Posterior vena cava (tissue), 2 donors: ENCODE results near the gene NAA35. TPM values are rescaled to one million over a fixed set of nuclear protein-coding genes. Genes with fewer than 3 reads are reported as not detected.
"Not testable (repeated sequence)": the region's sequence is repeated elsewhere in the genome, so short reads cannot be mapped to it uniquely, and the experiment has no call there.

Source experiments
- DNase-seq: peaks from one replicate; pipeline ENCODE4 v3.0.0-alpha.2; 2020; ENCODE audit warnings: low spot score
- intact Hi-C, 2 donors: fragments of 100-400 bp; cut with DNase I; formaldehyde crosslinking; loops; one replicate each; pipeline versions ENCODE4 v1.14.1 to v1.14.2; 2022 to 2023
- total RNA-seq, 2 donors: library from RNA; stranded (reverse); fragmentation: NEBNext Ultra II Directional; extraction: Animal tissue kit (Norgen Biotek cat#: 25700); gene quantifications; one replicate each; pipeline ENCODE4 v1.2.1, GENCODE V29; 2021
- donor health status: DM: yes; HTN: yes; CAD: no.
- donor health status: DM: yes; HTN: yes; CAD: no.

NAA35 gene
- total RNA-seq, 2 donors from 2014 or later = 15.7 to 25.7 TPM

DNA sequence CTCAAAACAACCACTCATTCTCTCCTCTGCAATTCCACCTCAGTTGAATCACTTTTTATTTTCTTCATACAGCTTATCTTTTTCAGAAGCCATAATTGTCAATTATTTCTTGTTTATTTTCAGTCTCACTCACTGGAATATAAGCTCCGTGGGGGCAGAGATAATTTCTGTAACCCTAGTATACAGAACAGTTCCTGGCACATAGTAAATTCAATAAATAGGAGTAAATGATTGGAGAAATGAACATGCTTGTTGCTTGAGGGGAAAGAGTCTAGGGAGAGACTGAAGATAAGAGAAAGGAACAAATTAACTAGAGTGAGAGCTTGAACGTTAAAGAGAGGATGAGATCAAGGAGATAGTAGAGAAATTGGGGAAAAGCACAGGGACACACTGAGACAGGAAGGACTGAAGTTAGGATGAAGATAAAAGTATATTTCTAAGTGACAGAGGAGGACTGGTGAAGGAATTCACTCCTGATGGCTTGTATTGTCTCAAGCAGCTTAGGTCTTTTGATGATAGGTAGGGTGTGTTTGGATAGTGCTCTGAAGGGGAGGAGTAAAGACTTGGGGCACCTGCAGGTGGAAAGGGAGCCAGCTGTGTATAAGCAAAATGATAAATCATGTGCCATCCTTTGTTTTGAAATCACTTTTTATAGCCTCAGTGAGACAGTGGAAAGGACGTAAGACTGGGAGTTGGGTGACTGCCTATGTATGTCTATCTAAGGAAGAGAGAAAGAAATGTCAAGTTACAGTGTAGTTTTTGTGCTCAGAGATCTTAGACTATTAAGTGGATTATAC is 2.2 kb downstream of the NAA35 start:
- intact Hi-C loops = no loop called here

GRCh38 chr9:85943757-85944430 is 2.9 kb downstream of the NAA35 start:
- intact Hi-C loops = no loop called here
- DNase-seq = no peak

More for the DNA sequence above, 2.2 kb downstream of the NAA35 start:
- no peak for DNase-seq

DNA sequence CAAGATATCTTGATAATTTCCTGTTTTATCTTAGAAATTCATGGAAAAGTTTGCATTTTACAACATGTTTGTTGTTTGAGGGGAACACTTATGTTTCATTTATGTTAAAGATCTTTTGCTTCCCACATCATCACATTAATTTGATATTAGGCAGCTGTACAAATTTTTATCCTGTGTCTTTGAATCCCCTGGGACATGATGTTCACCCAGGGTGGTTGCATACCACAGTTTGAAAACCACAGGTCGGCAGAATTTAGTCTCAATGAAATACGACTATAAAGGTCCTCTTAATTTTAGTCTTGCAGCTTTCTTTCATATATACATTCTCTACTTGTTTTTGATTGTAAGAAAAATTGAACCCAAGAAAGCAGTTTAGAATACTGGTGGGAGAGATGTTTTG is 3.7 kb downstream of the NAA35 start:
- no peak for DNase-seq
- intact Hi-C loops = no loop called here

DNA sequence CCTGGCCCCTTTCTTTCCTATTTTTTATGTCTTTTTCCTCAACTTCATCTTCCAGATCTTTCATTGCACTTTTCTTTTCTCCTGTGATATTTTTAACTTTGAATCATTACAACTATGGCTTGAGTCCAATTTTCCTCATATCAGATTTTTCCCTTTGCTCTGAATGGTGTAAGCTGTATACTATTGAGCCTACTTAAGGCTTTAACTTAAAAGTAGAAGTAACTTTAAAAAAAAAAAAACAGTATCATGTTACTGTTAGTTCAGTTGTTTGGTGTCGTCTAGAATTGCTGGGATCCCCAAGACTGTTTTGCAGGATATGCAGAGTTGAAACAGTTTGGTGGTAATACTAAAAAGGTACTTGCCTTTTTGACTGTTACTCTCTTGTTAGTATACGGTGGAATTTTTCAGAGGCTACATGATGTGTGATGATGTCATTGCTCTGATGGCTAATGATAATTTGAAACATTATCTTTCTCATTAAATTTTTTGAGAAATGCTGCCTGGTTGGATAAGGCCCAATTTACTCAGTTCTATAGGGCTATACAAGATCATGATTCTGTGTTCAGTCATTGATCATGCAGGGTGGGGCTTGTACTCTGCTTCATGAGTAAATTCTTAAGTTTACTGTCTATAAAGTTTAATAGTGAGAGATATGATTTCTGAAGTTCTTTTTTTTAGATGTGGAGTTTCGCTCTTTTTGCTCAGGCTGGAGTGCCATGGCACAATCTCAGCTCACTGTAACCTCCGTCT is 8.8 kb downstream of the NAA35 start:
- no peak for DNase-seq
- intact Hi-C loops = no loop called here

- intact Hi-C loops = loop anchor here in 1 of 2 donors (2.0 kb wide), 1 partner anchor 69 kb away; no protein-coding TSS in a partner anchor
- DNase-seq = no peak
Measured at GRCh38 chr9:85959955-85960354, 19.0 kb downstream of the NAA35 start.

DNA sequence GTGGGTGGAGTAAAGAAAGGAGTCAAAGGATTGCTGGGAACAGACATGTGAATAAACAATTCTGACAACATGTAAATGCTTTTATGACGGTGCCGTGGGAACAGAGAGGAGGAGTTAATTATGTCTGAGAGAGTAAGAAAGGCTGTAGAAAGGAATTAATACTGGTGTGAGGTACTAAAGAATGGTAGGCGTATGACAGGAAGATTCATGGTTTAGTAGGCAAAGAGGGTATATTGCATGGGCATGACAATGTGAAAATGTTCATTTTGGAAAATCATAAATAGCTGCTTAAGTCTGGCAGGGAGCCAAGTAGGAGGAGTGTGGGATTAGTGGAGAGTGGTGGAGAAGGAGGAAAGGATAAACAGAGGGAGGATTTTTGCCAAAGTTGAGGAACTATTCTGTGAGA is 19.7 kb downstream of the NAA35 start:
- intact Hi-C loops = loop anchor here in 1 of 2 donors (2.0 kb wide), 1 partner anchor 68 kb away; no protein-coding TSS in a partner anchor
- no peak for DNase-seq

DNA sequence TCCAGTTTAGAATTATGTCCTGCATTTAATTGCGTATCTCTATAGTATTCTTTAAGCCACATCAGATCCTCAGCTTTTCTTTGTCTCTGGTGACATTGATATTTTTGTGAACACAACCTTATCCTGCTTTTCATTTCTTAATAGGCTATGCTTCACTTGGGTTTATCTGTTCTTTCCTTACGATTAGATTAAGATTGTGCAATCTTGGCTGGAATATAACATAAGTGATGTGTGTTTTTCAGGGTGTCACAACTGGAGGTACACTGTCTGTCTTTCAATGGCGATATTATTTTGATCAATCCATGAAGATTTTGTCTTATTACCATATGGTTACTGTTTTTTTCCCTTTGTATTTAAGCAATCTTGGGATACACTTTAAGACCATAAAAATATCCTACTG is 23.6 kb downstream of the NAA35 start:
- intact Hi-C loops = no loop called here
- no peak for DNase-seq

GRCh38 chr9:85964949-85965348 is 24.0 kb downstream of the NAA35 start:
- no peak for DNase-seq
- intact Hi-C loops = no loop called here

DNA sequence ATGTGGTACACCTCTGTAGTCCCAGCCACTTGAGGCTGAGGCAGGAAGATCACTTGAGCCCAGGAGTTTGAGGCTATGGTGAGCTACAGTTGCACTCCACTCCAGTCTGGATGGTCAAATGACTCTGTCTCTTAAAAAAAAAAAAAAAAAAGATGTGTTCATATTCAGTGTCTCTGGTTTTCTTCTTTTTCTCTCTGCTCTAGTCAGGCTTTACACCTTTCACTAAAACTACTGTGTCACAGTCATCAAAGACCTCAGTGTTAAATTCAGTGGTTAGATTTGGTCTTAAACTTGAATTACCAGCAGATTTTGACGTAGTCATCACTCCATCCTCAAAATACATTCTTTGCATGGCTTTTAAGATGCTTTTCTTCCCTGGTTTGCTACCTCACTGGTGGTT is 28.8 kb downstream of the NAA35 start:
- DNase-seq = no peak
- intact Hi-C loops = no loop called here

GRCh38 chr9:85971731-85972130 is 30.8 kb downstream of the NAA35 start:
- DNase-seq = no peak
- intact Hi-C loops = no loop called here

- intact Hi-C loops = no loop called here
- DNase-seq = no peak
Measured at GRCh38 chr9:85973238-85973637, 32.3 kb downstream of the NAA35 start.

- intact Hi-C loops, DNase-seq: not testable (repeated sequence)
Measured at GRCh38 chr9:85974055-85974547, 33.2 kb downstream of the NAA35 start.

DNA sequence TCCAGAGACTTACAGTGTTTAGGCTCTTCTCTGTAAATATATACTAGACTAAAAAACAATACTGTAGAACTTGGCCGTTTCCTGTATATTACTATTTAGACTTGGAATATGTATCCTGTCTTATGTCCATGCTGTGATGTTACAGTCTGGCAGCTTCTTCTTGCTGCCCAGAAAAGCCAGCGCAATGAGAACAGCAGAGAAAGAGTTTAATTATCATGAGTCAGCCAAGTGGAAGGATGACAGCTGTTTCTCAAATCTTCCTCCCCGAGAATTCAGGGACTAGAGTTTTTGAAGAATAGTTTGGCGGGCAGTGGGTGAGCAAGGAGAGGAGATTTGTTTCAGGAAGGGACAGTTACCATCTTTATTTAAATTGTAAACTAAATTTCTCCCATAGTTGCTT is 37.5 kb downstream of the NAA35 start:
- intact Hi-C loops = no loop called here
- no peak for DNase-seq

GRCh38 chr9:85981369-85981768 is 40.4 kb downstream of the NAA35 start:
- intact Hi-C loops = no loop called here
- DNase-seq = no peak

DNA sequence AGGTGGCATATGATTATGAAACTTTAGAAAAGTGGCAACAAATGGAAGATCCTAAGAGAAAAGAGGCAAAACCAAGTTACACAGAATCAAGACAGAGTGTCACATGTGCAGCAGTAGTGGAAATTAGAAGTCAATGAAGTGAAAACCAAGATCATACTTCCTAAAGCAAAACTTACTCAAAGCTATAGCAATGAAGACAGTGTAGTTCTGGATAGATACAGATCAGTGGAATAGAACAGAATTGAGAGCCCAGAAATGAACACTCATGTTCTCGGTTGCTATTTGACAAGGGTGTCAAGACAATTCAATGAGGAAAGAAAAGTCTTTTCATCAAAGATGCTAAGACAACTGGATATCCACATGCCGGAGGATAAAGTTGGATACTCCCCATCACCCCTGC is 43.5 kb downstream of the NAA35 start:
- DNase-seq = no peak
- intact Hi-C loops = no loop called here

- DNase-seq = no peak
- intact Hi-C loops = no loop called here
Measured at GRCh38 chr9:85987236-85987635, 46.3 kb downstream of the NAA35 start.

DNA sequence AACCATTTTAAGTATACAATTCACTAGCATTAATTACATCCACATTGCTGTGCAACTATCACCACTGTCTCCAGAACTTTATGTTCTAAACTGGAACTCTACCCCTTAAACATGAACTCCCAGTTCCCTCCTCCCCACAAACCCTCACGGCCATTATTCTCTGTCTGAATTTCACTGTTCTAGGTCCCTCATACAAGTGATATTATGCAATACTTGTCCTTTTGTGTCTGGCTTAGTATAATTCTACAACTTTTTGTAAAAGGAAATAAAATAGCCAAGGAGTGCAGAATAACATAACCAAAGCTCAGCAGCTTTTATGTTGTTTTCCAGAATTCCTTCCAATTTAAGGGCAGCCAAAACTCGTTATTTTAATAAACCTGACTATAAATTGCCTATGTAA is 53.2 kb downstream of the NAA35 start:
- DNase-seq = no peak
- intact Hi-C loops = no loop called here

DNA sequence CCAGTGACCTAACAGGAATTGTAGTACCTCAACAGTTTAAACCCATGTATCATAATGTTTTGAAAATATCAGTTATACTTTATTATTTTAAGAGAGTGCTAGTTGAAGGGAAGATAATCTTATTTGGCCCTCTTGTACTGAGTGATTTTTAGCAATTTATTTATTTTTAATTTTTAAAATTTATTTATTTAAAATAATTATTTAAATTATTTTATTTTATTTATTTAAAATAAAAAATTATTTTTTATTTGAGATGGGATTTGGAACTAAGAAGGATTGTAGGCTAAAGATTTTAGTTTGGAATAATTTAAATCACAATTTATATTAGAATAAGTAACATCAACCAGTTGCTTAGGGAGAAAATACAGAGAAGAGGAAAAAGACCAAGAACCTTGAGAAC is 54.2 kb downstream of the NAA35 start:
- intact Hi-C loops = no loop called here
- no peak for DNase-seq

GRCh38 chr9:85995599-85995998 is 54.7 kb downstream of the NAA35 start:
- no peak for DNase-seq
- intact Hi-C loops = no loop called here

GRCh38 chr9:86005253-86005775 is 64.4 kb downstream of the NAA35 start:
- intact Hi-C loops = no loop called here
- no peak for DNase-seq
